BJ (cell line): ENCODE data around the gene TJAP1. TPM values are rescaled to one million over a fixed set of nuclear protein-coding genes. Genes with fewer than 3 reads are reported as not detected.

ENCODE experiments used
- CTCF ChIA-PET: fragments of 350-600 bp; formaldehyde crosslinking; extraction: SDS; loops from one replicate; lab custom pipeline; 2021; ENCODE audit warnings: antibody characterized with exemption, inconsistent platforms; lab: Yijun Ruan, JAX
- POLR2A ChIA-PET: fragments of 300-600 bp; sonication (Branson Sonifier 250); formaldehyde crosslinking; extraction: SDS; loops from one replicate; lab custom pipeline; 2021; ENCODE audit warnings: antibody characterized with exemption; lab: Charles Lee
- DNase-seq: peaks from one replicate; pipeline ENCODE4 v3.0.0-alpha.2; 2011; ENCODE audit warnings: low read depth
- H3K27me3 ChIP-seq: 2 replicates; pipeline ENCODE4 v1.6.0; 2011; ENCODE audit warnings: low read length; ENCODE audit not compliant: control insufficient read depth, insufficient read depth
- H3K36me3 ChIP-seq: 2 replicates; pipeline ENCODE4 v1.5.1; 2011; ENCODE audit warnings: low read length; ENCODE audit not compliant: control insufficient read depth, insufficient read depth
- H3K4me3 ChIP-seq: 2 replicates; pipeline ENCODE4 v1.5.1; 2011; ENCODE audit warnings: low read depth, mild to moderate bottlenecking, control low read depth, low read length
- polyA plus RNA-seq: library from polyadenylated mRNA; depleted of rRNA; stranded (reverse); fragments of >200 nt; gene quantifications from 2 replicates; pipeline ENCODE4 v1.2.3, GENCODE V29; 2011
- TF ChIP-seq, protein P1 (sequence below): IDR thresholded peaks from 2 replicates; pipeline ENCODE4 v1.5.1; 2011; ENCODE audit warnings: low read depth, mild to moderate bottlenecking, control low read depth, inconsistent platforms, low read length, moderate library complexity; ENCODE audit not compliant: insufficient read depth

The TJAP1 gene
- polyA plus RNA-seq, 1 experiment: 29.0 TPM

DNA sequence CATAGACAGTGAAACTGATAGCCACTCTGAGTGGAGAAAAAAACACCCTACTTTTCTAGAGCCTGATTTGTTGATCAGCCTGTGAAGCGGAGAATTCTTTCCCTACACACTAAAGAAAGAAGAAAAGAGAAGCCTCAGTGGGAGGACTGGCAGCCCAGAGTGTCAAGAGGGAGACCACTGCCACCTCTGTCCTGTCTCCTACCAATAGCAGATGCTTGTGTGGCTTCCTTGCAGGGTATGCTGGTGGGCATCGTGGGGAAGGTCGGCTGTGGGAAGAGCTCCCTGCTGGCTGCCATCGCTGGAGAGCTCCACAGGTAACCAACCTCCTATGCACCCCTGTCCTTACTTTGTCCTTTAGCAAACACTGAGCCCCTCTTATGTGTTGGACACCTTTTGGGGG is 39.7 kb upstream of the TJAP1 start:
- no peak for DNase-seq
- ChIA-PET CTCF (interaction anchor here (1.2 to 1.4 kb wide), 3 partner anchors 17 to 69 kb away, joined by 4 to 7 read pairs (median 4); partner anchors contain the start of gene DLK2), POLR2A (no interaction called here)
- TF ChIP-seq, protein P1, sequence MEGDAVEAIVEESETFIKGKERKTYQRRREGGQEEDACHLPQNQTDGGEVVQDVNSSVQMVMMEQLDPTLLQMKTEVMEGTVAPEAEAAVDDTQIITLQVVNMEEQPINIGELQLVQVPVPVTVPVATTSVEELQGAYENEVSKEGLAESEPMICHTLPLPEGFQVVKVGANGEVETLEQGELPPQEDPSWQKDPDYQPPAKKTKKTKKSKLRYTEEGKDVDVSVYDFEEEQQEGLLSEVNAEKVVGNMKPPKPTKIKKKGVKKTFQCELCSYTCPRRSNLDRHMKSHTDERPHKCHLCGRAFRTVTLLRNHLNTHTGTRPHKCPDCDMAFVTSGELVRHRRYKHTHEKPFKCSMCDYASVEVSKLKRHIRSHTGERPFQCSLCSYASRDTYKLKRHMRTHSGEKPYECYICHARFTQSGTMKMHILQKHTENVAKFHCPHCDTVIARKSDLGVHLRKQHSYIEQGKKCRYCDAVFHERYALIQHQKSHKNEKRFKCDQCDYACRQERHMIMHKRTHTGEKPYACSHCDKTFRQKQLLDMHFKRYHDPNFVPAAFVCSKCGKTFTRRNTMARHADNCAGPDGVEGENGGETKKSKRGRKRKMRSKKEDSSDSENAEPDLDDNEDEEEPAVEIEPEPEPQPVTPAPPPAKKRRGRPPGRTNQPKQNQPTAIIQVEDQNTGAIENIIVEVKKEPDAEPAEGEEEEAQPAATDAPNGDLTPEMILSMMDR: no peak
- Histone ChIP-seq H3K4me3 (no peak overlapping the region), H3K36me3 (peaks cover 11% of the 10 kb centered on the region), H3K27me3 (no peaks in the 10 kb centered on the region)

DNA sequence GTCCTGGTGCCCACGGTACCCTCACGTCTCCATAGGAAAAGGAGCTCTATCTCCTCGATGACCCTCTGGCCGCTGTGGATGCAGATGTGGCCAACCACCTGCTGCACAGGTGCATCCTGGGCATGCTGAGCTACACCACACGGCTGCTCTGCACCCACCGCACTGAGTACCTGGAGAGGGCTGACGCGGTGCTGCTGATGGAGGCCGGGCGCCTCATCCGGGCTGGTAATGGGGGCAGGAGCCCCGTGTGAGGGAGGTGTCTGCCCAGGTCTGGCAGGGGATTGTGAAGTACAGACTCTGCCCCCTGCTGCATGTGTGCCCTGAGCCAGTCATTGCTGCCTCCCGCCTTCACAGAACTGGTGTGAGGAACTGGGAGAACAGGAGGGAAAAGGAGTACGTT is 34.4 kb upstream of the TJAP1 start:
- TF ChIP-seq, protein P1: no peak
- no peak overlapping the region for H3K4me3 ChIP-seq
- H3K36me3 ChIP-seq: peaks cover 30% of the 10 kb centered on the region
- CTCF ChIA-PET: interaction anchor here (0.7 to 3.5 kb wide), 4 partner anchors 10 to 54 kb away, joined by 3 to 11 read pairs (median 4); no protein-coding TSS in a partner anchor
- no peak for DNase-seq
- H3K27me3 ChIP-seq: no peaks in the 10 kb centered on the region
- POLR2A ChIA-PET: no interaction called here

DNA sequence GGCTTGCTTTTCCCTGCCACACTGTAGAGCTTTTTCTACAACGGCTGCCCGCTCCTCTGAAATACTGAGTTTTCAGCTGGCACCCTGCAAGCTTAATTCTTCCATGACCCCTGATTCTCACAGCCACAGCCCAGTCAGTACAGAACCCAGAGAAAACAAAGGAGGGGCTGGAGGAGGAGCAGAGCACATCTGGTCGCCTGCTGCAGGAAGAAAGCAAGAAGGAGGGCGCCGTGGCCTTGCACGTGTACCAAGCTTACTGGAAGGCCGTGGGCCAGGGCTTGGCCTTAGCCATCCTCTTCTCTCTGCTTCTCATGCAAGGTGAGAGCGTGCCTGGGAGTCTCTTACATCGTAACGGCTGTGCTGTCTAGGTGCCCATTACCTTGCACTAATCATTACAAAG is 33.3 kb upstream of the TJAP1 start:
- TF ChIP-seq, protein P1: no peak
- no peaks in the 10 kb centered on the region for H3K27me3 ChIP-seq
- H3K4me3 ChIP-seq: no peak overlapping the region
- DNase-seq: no peak
- ChIA-PET CTCF (interaction anchor here (1.2 to 2.1 kb wide), 3 partner anchors 11 to 63 kb away, joined by 4 to 8 read pairs (median 8); partner anchors contain the start of gene DLK2), POLR2A (no interaction called here)
- H3K36me3 ChIP-seq: peaks cover 36% of the 10 kb centered on the region

DNA sequence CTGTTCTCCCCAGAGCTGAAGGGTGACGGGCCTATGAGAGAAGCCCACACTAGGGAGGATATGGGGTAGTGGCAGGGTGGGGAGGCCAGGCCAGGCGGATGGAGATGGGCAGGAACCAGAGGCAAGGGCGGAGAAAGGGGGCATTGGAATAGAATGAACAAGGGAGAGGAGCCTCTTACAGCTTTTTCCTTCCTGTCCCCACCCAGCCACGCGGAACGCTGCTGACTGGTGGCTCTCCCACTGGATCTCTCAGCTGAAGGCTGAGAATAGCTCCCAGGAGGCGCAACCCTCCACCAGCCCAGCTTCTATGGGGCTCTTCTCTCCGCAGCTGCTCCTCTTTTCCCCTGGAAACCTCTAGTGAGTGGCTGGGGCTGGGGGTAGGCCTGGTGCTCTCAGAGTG is 32.8 kb upstream of the TJAP1 start:
- TF ChIP-seq, protein P1: no peak
- Histone ChIP-seq H3K27me3 (no peaks in the 10 kb centered on the region), H3K36me3 (peaks cover 39% of the 10 kb centered on the region), H3K4me3 (no peak overlapping the region)
- no peak for DNase-seq
- CTCF ChIA-PET: interaction anchor here (1.2 to 2.1 kb wide), 3 partner anchors 10 to 63 kb away, joined by 4 to 8 read pairs (median 8); partner anchors contain the start of gene DLK2
- POLR2A ChIA-PET: no interaction called here

DNA sequence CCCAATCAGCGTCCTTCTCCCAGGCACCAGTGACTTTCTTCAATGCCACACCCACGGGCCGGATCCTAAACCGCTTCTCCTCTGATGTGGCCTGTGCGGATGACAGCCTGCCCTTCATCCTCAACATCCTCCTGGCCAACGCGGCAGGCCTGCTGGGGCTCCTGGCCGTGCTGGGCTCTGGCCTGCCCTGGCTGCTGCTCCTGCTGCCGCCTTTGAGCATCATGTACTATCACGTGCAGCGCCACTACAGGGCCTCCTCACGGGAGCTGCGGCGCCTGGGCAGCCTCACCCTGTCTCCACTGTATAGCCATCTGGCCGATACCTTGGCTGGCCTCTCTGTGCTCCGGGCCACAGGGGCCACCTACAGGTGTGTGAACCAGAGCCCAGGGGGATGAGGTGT is 31.8 kb upstream of the TJAP1 start:
- TF ChIP-seq, protein P1: no peak
- DNase-seq: no peak
- POLR2A ChIA-PET: no interaction called here
- Histone ChIP-seq H3K4me3 (no peak overlapping the region), H3K27me3 (no peaks in the 10 kb centered on the region), H3K36me3 (peaks cover 43% of the 10 kb centered on the region)
- CTCF ChIA-PET: interaction anchor here (2.1 kb wide), 1 partner anchor 9 kb away, joined by 8 read pairs; the partner anchor contains the start of gene DLK2
